ENCODE measurements around the gene GTF2F1. TPM values are rescaled to one million over a fixed set of nuclear protein-coding genes. Genes with fewer than 3 reads are reported as not detected.

The GTF2F1 gene
- total and polyA plus RNA-seq, 2 donors (not counting 1 experiment from before 2014, with no cell fraction given) = 41.0 to 56.5 TPM

- H2AFZ ChIP-seq (ENCODE audit: insufficient read depth, low read depth, low read length, poor library complexity, severe bottlenecking) = no peak overlapping the region
- intact Hi-C loops (cut with micrococcal nuclease) = no loop called here
- ChIA-PET POLR2A (no interaction called here), CTCF (no interaction called here)
- Mint-ChIP-seq H3K27ac (no peak overlapping the region), H3K9me3 (ENCODE audit: insufficient read depth) (no peaks in the 10 kb centered on the region), H3K4me3 (no peak overlapping the region), H3K27me3 (no peaks in the 10 kb centered on the region), H3K4me1 (no peaks in the 10 kb centered on the region)
- no peaks in the 10 kb centered on the region for H3K27me3 ChIP-seq (replicated peaks in 1 of 4; ENCODE audit: control extremely low read depth in 1 of 4, control insufficient read depth in 3 of 4, insufficient read depth in 4 of 4, low read length in 3 of 4)
- ATAC-seq (ENCODE audit: low read depth) = no peak
- no peaks in the 10 kb centered on the region for H3K79me2 ChIP-seq (ENCODE audit: control insufficient read depth, insufficient read depth, low read length)
- H3K27ac ChIP-seq (ENCODE audit: low read length in 2 of 2) = no peak overlapping the region
- no peaks in the 10 kb centered on the region for H4K20me1 ChIP-seq (ENCODE audit: control insufficient read depth, insufficient read depth, low read length, poor library complexity, severe bottlenecking)
- no peak overlapping the region for H3K4me3 ChIP-seq (ENCODE audit: control extremely low read depth in 1 of 5, extremely low read depth in 1 of 5, insufficient read depth in 1 of 5, low read depth in 2 of 5, low read length in 4 of 5)
- no CpG with 5 or more reads among the region's 4 CpGs for WGBS (ENCODE audit: insufficient coverage)
- H3K9ac ChIP-seq (ENCODE audit: low read length) = no peak overlapping the region
- no peaks in the 10 kb centered on the region for H3K36me3 ChIP-seq (replicated peaks in 1 of 2; ENCODE audit: control extremely low read depth in 1 of 2, control insufficient read depth in 1 of 2, extremely low read depth in 1 of 2, insufficient read depth in 2 of 2, low read length in 1 of 2)
- no peak for TF ChIP-seq EZH2 (IDR thresholded peaks at IDR 0.05; ENCODE audit: borderline replicate concordance, insufficient read depth, low read depth, low read length, poor library complexity, severe bottlenecking)
- TF ChIP-seq, protein P1, sequence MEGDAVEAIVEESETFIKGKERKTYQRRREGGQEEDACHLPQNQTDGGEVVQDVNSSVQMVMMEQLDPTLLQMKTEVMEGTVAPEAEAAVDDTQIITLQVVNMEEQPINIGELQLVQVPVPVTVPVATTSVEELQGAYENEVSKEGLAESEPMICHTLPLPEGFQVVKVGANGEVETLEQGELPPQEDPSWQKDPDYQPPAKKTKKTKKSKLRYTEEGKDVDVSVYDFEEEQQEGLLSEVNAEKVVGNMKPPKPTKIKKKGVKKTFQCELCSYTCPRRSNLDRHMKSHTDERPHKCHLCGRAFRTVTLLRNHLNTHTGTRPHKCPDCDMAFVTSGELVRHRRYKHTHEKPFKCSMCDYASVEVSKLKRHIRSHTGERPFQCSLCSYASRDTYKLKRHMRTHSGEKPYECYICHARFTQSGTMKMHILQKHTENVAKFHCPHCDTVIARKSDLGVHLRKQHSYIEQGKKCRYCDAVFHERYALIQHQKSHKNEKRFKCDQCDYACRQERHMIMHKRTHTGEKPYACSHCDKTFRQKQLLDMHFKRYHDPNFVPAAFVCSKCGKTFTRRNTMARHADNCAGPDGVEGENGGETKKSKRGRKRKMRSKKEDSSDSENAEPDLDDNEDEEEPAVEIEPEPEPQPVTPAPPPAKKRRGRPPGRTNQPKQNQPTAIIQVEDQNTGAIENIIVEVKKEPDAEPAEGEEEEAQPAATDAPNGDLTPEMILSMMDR (IDR thresholded peaks at IDR 0.05) = no peak
- H3K9me3 ChIP-seq (ENCODE audit: control extremely low read depth in 1 of 3, control insufficient read depth in 2 of 3, insufficient read depth in 1 of 3, low read length in 2 of 3) = no peaks in the 10 kb centered on the region
- H3K4me1 ChIP-seq (ENCODE audit: control insufficient read depth in 2 of 2, insufficient read depth in 2 of 2, low read length in 2 of 2) = no peaks in the 10 kb centered on the region
- DNase-seq = no peak
- H3K4me2 ChIP-seq (replicated peaks; ENCODE audit: low read depth, low read length, poor library complexity, severe bottlenecking) = no peak overlapping the region
Measured at GRCh38 chr19:6439743-6440142, 46.8 kb upstream of the GTF2F1 start.

GRCh38 chr19:6433663-6434062 is 40.7 kb upstream of the GTF2F1 start, which contains the start of gene SLC25A41:
Gene SLC25A41 (minus strand): TSS chr19:6433763. CDS start chr19:6433693, 70 bp downstream.
- H3K79me2 ChIP-seq (ENCODE audit: control insufficient read depth, insufficient read depth, low read length) = no peaks in the 10 kb centered on the region
- H3K9me3 ChIP-seq (ENCODE audit: control extremely low read depth in 1 of 3, control insufficient read depth in 2 of 3, insufficient read depth in 1 of 3, low read length in 2 of 3) = peaks cover 0 to 6% (median 0%) of the 10 kb centered on the region in 3 donors
- ChIA-PET POLR2A (no interaction called here), CTCF (no interaction called here)
- WGBS (ENCODE audit: insufficient coverage) = 93% methylated on average over 4 of the region's 10 CpGs
- ATAC-seq (ENCODE audit: low read depth) = no peak
- no peak within 1 kb of the TSS for H2AFZ ChIP-seq (ENCODE audit: insufficient read depth, low read depth, low read length, poor library complexity, severe bottlenecking)
- peaks cover 0 to 5% of the 10 kb centered on the region in 2 donors for H3K4me1 ChIP-seq (ENCODE audit: control insufficient read depth in 2 of 2, insufficient read depth in 2 of 2, low read length in 2 of 2)
- no peaks in the 10 kb centered on the region for H3K27me3 Mint-ChIP-seq
- no peak within 1 kb of the TSS for H3K4me3 Mint-ChIP-seq
- H4K20me1 ChIP-seq (ENCODE audit: control insufficient read depth, insufficient read depth, low read length, poor library complexity, severe bottlenecking) = no peaks in the 10 kb centered on the region
- no peak within 1 kb of the TSS for H3K27ac ChIP-seq (ENCODE audit: low read length in 2 of 2)
- no peak for DNase-seq
- H3K4me3 ChIP-seq (ENCODE audit: control extremely low read depth in 1 of 5, extremely low read depth in 1 of 5, insufficient read depth in 1 of 5, low read depth in 2 of 5, low read length in 4 of 5) = no peak within 1 kb of the TSS
- H3K36me3 ChIP-seq (replicated peaks in 1 of 2; ENCODE audit: control extremely low read depth in 1 of 2, control insufficient read depth in 1 of 2, extremely low read depth in 1 of 2, insufficient read depth in 2 of 2, low read length in 1 of 2) = no peaks in the 10 kb centered on the region
- no peak within 1 kb of the TSS for H3K9ac ChIP-seq (ENCODE audit: low read length)
- no peaks in the 10 kb centered on the region for H3K9me3 Mint-ChIP-seq (ENCODE audit: insufficient read depth)
- TF ChIP-seq, protein P1 (IDR thresholded peaks at IDR 0.05) = no peak
- no peak within 1 kb of the TSS for H3K4me2 ChIP-seq (replicated peaks; ENCODE audit: low read depth, low read length, poor library complexity, severe bottlenecking)
- intact Hi-C loops (cut with micrococcal nuclease) = no loop called here
- H3K4me1 Mint-ChIP-seq = no peaks in the 10 kb centered on the region
- no peak within 1 kb of the TSS for H3K27ac Mint-ChIP-seq
- H3K27me3 ChIP-seq (replicated peaks in 1 of 4; ENCODE audit: control extremely low read depth in 1 of 4, control insufficient read depth in 3 of 4, insufficient read depth in 4 of 4, low read length in 3 of 4) = no peaks in the 10 kb centered on the region
